ENCODE measurements around the gene PDPK1. TPM values are rescaled to one million over a fixed set of nuclear protein-coding genes. Genes with fewer than 3 reads are reported as not detected.
"Not testable (repeated sequence)": the region's sequence is repeated elsewhere in the genome, so short reads cannot be mapped to it uniquely, and the experiment has no call there.

Gene PDPK1
- total and polyA plus RNA-seq, 2 experiments from 2014 or later = 27.1 to 29.8 TPM

DNA sequence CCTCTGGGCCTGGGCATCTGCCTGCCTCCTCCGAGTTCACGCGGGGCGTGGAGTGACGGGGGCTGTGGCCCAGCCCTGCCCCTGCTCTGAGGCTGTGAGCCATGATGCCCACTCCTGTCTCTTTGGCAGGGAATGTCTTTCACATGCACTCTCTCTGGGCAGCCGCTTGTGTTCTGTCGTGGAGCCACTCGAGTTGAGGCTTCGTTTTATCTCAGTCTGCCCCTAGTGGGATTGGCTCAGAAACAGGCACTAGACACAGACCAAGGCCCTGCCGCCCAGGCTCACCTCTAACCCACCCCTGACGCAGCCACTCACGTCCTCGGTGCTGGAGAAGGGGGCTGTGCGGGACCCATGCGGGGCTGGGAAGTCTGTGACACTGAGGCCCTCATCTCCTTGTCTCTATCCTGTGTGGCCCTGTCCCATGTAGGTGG is 77.0 kb downstream of the PDPK1 start:
- H3K36me3 ChIP-seq (replicated peaks; ENCODE audit: insufficient read depth, low read depth) = no peaks in the 10 kb centered on the region
- no peaks in the 10 kb centered on the region for H3K9me2 ChIP-seq (replicated peaks; ENCODE audit: insufficient read depth)
- H3K9me3 ChIP-seq (ENCODE audit: low read depth) = no peaks in the 10 kb centered on the region
- no peaks in the 10 kb centered on the region for H3K4me1 ChIP-seq (ENCODE audit: insufficient read depth)
- H3K4me3 ChIP-seq = no peak overlapping the region
- H2AFZ ChIP-seq = no peak overlapping the region
- peaks cover 5% of the 10 kb centered on the region for H3K79me2 ChIP-seq
- H3K4me2 ChIP-seq = no peak overlapping the region
- no peak for TF ChIP-seq EZH2phosphoT487 (IDR thresholded peaks at IDR 0.05; ENCODE audit: low read depth, severe bottlenecking, unreplicated experiment)
- WGBS (ENCODE audit: low lambda C conversion rate, missing lambda C conversion rate) = 95% methylated on average over 14 of the region's 15 CpGs
- no peaks in the 10 kb centered on the region for H4K20me1 ChIP-seq (ENCODE audit: insufficient read depth, poor library complexity, severe bottlenecking)
- DNase-seq (ENCODE audit: low spot score) = no peak
- H3K27ac ChIP-seq = no peak overlapping the region
- H3K27me3 ChIP-seq = no peaks in the 10 kb centered on the region

DNA sequence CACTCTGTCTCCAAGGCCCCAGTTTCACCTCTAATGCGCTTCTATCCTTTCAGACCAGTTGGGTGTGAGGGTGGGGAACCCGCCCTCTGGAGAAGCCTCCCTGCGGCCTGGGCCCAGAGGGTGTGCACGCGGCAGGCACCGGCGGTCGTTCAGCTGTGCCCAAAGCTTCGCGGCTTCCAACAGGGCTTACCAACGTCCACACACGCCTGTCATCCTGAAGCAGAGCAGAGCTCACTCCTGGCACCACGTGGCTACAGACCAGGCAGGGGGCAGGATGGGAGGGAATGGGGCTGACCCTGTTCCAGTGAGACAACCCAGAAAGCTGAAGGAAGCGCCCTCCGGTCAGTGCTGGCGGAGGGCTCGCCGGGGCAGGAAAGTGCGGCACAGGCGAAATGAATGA is 81.1 kb downstream of the PDPK1 start:
- H3K27ac ChIP-seq; H3K4me3 ChIP-seq; DNase-seq (ENCODE audit: low spot score); H3K9me3 ChIP-seq (ENCODE audit: low read depth); H3K4me1 ChIP-seq (ENCODE audit: insufficient read depth); H2AFZ ChIP-seq; H3K4me2 ChIP-seq; H3K27me3 ChIP-seq; H3K79me2 ChIP-seq; H4K20me1 ChIP-seq (ENCODE audit: insufficient read depth, poor library complexity, severe bottlenecking); H3K36me3 ChIP-seq (replicated peaks; ENCODE audit: insufficient read depth, low read depth); H3K9me2 ChIP-seq (replicated peaks; ENCODE audit: insufficient read depth): not testable (repeated sequence)
- WGBS (ENCODE audit: low lambda C conversion rate, missing lambda C conversion rate) = no CpG with 5 or more reads among the region's 20 CpGs

DNA sequence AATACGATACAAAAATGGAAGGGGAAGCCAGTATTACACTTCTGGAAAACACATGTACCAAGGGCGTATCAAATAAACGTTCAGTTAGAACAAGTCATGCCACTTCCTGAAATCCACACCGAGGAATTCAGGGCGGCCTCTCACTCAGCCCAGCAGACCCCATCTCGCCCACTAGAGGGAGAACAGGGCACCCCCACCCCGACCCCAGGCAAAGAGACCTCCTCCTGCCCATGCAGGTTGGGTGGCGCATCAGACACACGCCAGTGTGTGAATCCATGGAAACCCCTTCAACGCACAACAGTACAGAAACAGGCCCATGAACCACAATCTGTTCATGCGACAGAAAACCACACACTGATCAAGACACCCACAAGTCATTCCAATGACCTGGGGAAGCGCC is 81.8 kb downstream of the PDPK1 start:
- H3K4me3 ChIP-seq; H3K36me3 ChIP-seq (replicated peaks; ENCODE audit: insufficient read depth, low read depth); H3K27me3 ChIP-seq; H3K4me1 ChIP-seq (ENCODE audit: insufficient read depth); DNase-seq (ENCODE audit: low spot score); H3K9me2 ChIP-seq (replicated peaks; ENCODE audit: insufficient read depth); H3K9me3 ChIP-seq (ENCODE audit: low read depth); H3K79me2 ChIP-seq; H3K4me2 ChIP-seq; H2AFZ ChIP-seq; H4K20me1 ChIP-seq (ENCODE audit: insufficient read depth, poor library complexity, severe bottlenecking); H3K27ac ChIP-seq: not testable (repeated sequence)
- 84% methylated on average over 7 of the region's 12 CpGs for WGBS (ENCODE audit: low lambda C conversion rate, missing lambda C conversion rate)

DNA sequence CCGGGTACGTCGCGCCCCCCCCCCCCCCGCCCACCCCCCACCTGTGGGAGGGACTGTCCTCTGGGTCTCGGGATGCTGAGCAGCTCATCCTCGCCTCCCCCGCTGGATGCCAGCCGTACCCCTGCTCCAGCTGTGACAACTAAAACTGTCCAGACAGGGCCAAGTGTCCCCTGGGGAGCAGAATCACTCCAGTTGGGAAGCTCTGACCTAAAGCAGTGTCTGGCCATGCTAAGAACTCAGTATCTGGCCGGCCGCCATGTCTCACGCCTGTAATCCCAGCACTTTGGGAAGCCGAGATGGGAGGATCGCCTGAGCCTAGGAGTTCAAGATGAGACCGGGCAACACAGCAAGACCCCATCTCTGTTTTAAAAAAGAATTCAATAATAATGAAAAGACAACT is 83.0 kb downstream of the PDPK1 start:
- no CpG with 5 or more reads among the region's 15 CpGs for whole genome bisulfite sequencing (ENCODE audit: low lambda C conversion rate, missing lambda C conversion rate)
- not testable (repeated sequence) for H3K27me3 ChIP-seq

DNA sequence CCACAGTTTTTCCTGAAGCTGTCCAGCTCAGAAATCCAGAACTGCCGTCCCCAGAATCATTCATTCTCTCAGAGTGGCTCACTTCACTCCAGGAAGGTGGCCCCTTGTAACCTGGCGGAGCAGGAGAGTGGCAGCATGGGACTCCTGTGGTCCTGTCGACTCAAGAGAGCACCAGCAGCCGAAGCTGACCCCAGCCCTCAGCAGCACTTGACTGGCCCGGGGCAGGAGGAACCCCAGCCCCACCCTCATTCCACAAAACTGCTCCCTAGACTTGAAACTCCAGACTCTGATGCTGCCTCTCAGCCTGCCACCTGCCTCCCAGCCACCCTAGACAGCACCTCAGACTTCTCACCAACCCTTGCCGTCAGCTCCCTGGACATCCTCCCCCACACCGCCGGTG is 83.6 kb downstream of the PDPK1 start:
- not testable (repeated sequence) for H3K4me1 ChIP-seq (ENCODE audit: insufficient read depth); H3K4me2 ChIP-seq; H3K36me3 ChIP-seq (replicated peaks; ENCODE audit: insufficient read depth, low read depth); DNase-seq (ENCODE audit: low spot score); H3K9me3 ChIP-seq (ENCODE audit: low read depth); H3K9me2 ChIP-seq (replicated peaks; ENCODE audit: insufficient read depth); H4K20me1 ChIP-seq (ENCODE audit: insufficient read depth, poor library complexity, severe bottlenecking); H3K27ac ChIP-seq; H3K4me3 ChIP-seq; H3K27me3 ChIP-seq; H3K79me2 ChIP-seq; H2AFZ ChIP-seq
- WGBS (ENCODE audit: low lambda C conversion rate, missing lambda C conversion rate) = 87% methylated on average over 4 of the region's 8 CpGs

More for the DNA sequence above, 83.0 kb downstream of the PDPK1 start:
- H3K9me3 ChIP-seq (ENCODE audit: low read depth); H3K4me3 ChIP-seq; H3K9me2 ChIP-seq (replicated peaks; ENCODE audit: insufficient read depth); H2AFZ ChIP-seq; H3K27ac ChIP-seq; H3K4me1 ChIP-seq (ENCODE audit: insufficient read depth); H3K79me2 ChIP-seq; H3K36me3 ChIP-seq (replicated peaks; ENCODE audit: insufficient read depth, low read depth); H4K20me1 ChIP-seq (ENCODE audit: insufficient read depth, poor library complexity, severe bottlenecking); H3K4me2 ChIP-seq; DNase-seq (ENCODE audit: low spot score): not testable (repeated sequence)

DNA sequence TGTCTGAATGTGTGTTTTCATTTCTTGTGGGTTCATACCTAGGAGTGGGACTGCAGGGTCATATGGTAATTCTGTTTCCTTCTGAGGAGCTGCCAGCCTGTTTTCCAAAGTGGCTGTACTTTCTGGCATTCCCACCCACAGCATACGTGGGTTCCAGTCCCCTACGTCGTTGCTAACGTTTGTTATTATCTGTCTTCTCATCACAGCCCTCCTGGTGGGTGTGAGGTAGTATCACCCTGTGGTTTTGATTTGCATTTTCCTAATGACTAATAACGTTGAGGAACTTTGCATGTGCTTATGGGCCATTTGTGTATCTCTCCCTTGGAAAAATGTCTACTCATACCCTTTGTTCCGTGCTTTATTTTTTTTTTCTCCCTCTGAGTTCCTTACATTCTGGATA is 89.3 kb downstream of the PDPK1 start:
- H3K4me1 ChIP-seq (ENCODE audit: insufficient read depth); DNase-seq (ENCODE audit: low spot score); H3K27ac ChIP-seq; H2AFZ ChIP-seq; H3K36me3 ChIP-seq (replicated peaks; ENCODE audit: insufficient read depth, low read depth); H3K4me2 ChIP-seq; H3K9me3 ChIP-seq (ENCODE audit: low read depth); H3K27me3 ChIP-seq; H3K79me2 ChIP-seq; H4K20me1 ChIP-seq (ENCODE audit: insufficient read depth, poor library complexity, severe bottlenecking); H3K4me3 ChIP-seq; H3K9me2 ChIP-seq (replicated peaks; ENCODE audit: insufficient read depth): not testable (repeated sequence)
- no CpG with 5 or more reads among the region's 6 CpGs for WGBS (ENCODE audit: low lambda C conversion rate, missing lambda C conversion rate)

DNA sequence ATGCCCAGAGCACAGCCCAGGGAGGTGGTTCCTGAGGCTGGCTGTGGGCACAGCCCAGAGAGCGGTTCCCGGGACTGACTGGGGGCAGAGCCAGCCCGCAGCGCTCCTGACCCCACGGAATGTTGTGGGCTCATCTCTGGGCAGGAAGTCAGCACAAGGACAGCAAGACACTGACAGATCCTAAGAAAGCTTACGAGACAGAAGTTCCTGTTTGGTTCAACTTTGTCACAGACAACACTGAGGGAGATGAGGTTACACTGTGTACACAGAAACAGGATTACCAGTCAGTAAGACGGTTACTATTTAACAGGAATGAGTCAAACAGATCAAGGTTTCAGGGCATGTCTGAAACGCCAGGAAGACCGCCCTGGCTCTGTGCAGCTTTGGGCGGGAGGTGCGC is 93.4 kb downstream of the PDPK1 start:
- not testable (repeated sequence) for H3K4me1 ChIP-seq (ENCODE audit: insufficient read depth); H3K4me3 ChIP-seq; H2AFZ ChIP-seq; H3K9me2 ChIP-seq (replicated peaks; ENCODE audit: insufficient read depth); H3K36me3 ChIP-seq (replicated peaks; ENCODE audit: insufficient read depth, low read depth); H3K79me2 ChIP-seq; DNase-seq (ENCODE audit: low spot score); H4K20me1 ChIP-seq (ENCODE audit: insufficient read depth, poor library complexity, severe bottlenecking); H3K4me2 ChIP-seq; H3K9me3 ChIP-seq (ENCODE audit: low read depth); H3K27ac ChIP-seq; H3K27me3 ChIP-seq
- no CpG with 5 or more reads among the region's 11 CpGs for WGBS (ENCODE audit: low lambda C conversion rate, missing lambda C conversion rate)

DNA sequence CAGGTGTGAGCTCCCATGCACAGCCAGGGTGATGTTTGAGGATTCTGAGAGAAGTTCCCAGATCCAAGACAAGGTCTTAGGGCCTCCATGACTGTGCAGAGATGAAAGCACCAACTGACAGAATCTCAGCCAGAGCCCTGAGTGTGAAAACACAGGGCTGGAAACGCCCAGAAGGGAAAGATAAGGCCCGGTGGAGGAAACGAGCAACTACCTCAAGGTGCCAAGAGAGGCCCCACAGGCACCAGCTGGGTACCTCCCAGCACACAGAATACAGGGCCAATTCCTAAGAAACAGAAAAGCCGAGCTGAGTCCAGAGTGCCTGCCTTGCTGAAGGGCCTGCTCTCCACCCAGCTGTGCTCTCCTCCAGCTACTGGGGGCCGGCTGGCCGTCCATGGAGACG is 94.5 kb downstream of the PDPK1 start:
- not testable (repeated sequence) for H3K27me3 ChIP-seq; H3K4me2 ChIP-seq; H3K9me2 ChIP-seq (replicated peaks; ENCODE audit: insufficient read depth); DNase-seq (ENCODE audit: low spot score); H3K4me3 ChIP-seq; H2AFZ ChIP-seq; H3K36me3 ChIP-seq (replicated peaks; ENCODE audit: insufficient read depth, low read depth); H3K4me1 ChIP-seq (ENCODE audit: insufficient read depth); H3K79me2 ChIP-seq; H4K20me1 ChIP-seq (ENCODE audit: insufficient read depth, poor library complexity, severe bottlenecking); H3K9me3 ChIP-seq (ENCODE audit: low read depth); H3K27ac ChIP-seq
- no CpG with 5 or more reads among the region's 7 CpGs for WGBS (ENCODE audit: low lambda C conversion rate, missing lambda C conversion rate)
